PFSK-1 (cell line): ENCODE data around the gene C3orf20.

Source experiments
- SIN3A ChIP-seq: IDR thresholded peaks from 2 replicates; pipeline ENCODE4 v1.6.1; 2012; ENCODE audit warnings: mild to moderate bottlenecking, low read length, moderate library complexity, borderline replicate concordance; ENCODE audit not compliant: insufficient read depth
- TAF1 ChIP-seq: IDR thresholded peaks from 2 replicates; pipeline ENCODE4 v1.6.1; 2012; ENCODE audit warnings: low read length, control low read depth, borderline replicate concordance; ENCODE audit not compliant: insufficient read depth

DNA sequence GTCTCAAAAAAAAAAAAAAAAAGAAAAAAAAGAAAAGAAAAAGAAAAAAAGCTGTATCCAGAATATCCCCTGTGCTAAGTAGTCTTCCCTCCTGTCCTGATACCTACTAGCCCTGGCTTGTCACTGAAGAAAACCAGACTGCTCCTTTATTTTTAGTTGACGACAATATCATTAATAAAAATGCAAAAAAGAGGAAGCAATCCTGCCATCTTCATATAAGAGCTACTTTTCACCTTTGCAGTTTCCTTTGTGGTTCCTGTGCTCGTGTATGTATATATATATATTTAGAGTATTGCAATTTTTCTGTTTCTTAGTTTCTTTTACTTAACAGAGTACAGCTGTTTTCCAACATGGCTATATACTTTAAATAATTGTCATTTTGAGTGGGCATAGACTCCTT is 13.6 kb downstream of the C3orf20 start:
- TF ChIP-seq SIN3A (no peak), TAF1 (no peak)
